Thoracic aorta (tissue), 2 donors: ENCODE measurements around the gene KIAA1755. TPM values are rescaled to one million over a fixed set of nuclear protein-coding genes. Genes with fewer than 3 reads are reported as not detected.

Experiments
- ATAC-seq: fragments of 150-250 bp; one replicate; pipeline ENCODE4 v1.8.0; 2017; ENCODE audit warnings: low read depth; ENCODE audit not compliant: insufficient number of reproducible peaks, low FRiP score
- DNase-seq: peaks from one replicate; pipeline ENCODE4 v3.0.0-alpha.2; 2020; ENCODE audit warnings: low spot score
- H3K27ac ChIP-seq, 2 donors: fragments of 200-600 bp; sonication (generic); 1 replicate in 1 of 2; 2 replicates in 1 of 2; pipeline ENCODE4 v1.5.1; 2016; ENCODE audit warnings: mild to moderate bottlenecking in 2 of 2, moderate library complexity in 2 of 2
- H3K27me3 ChIP-seq: fragments of 200-600 bp; sonication (generic); replicated peaks from 2 replicates; pipeline ENCODE4 v1.6.0; 2016; ENCODE audit warnings: mild to moderate bottlenecking; ENCODE audit not compliant: insufficient read depth
- H3K36me3 ChIP-seq: fragments of 200-600 bp; sonication (generic); one replicate; pipeline ENCODE4 v1.5.1; 2016
- H3K4me1 ChIP-seq, 2 donors: fragments of 200-600 bp; sonication (generic); 1 replicate in 1 of 2; 2 replicates in 1 of 2; pipeline versions ENCODE4 v1.5.1 to v1.6.0; 2016; ENCODE audit warnings: low read depth in 2 of 2, mild to moderate bottlenecking in 1 of 2; ENCODE audit not compliant: control insufficient read depth in 1 of 2
- H3K4me3 ChIP-seq: fragments of 200-600 bp; sonication (generic); 2 replicates; pipeline ENCODE4 v1.5.1; 2016; ENCODE audit warnings: mild to moderate bottlenecking
- H3K9me3 ChIP-seq: fragments of 200-600 bp; sonication (generic); 2 replicates; pipeline ENCODE4 v1.5.1; 2016
- CTCF ChIP-seq: fragments of 200-600 bp; sonication (generic); IDR thresholded peaks from one replicate; pipeline ENCODE4 v1.5.1; 2019; ENCODE audit warnings: antibody characterized with exemption
- total RNA-seq, 2 donors: library from RNA; depleted of rRNA; stranded (reverse); fragments of >200 nt; gene quantifications; one replicate each; pipeline versions ENCODE4 v1.1.0 to v1.2.3, GENCODE V29; 2016

The KIAA1755 gene
- total RNA-seq, 2 donors from 2014 or later, result 11.0 to 45.4 TPM

GRCh38 chr20:38305541-38305940, 45.0 kb upstream of the KIAA1755 start:
- no peak for TF ChIP-seq CTCF
- H3K27me3 ChIP-seq, result no peaks in the 10 kb centered on the region
- DNase-seq, result no peak
- no peaks in the 10 kb centered on the region for H3K4me1 ChIP-seq
- no peaks in the 10 kb centered on the region for H3K9me3 ChIP-seq
- no peaks in the 10 kb centered on the region for H3K36me3 ChIP-seq
- ATAC-seq, result no peak
- no peak overlapping the region for H3K4me3 ChIP-seq
- no peak overlapping the region for H3K27ac ChIP-seq

- H3K9me3 ChIP-seq, result no peaks in the 10 kb centered on the region
- H3K36me3 ChIP-seq, result no peaks in the 10 kb centered on the region
- no peak for ATAC-seq
- no peak for DNase-seq
- H3K4me1 ChIP-seq, result no peaks in the 10 kb centered on the region
- H3K27ac ChIP-seq, result no peak overlapping the region
- peak; percentile 14 for TF ChIP-seq CTCF
- H3K27me3 ChIP-seq, result no peaks in the 10 kb centered on the region
- H3K4me3 ChIP-seq, result no peak overlapping the region
Observed at GRCh38 chr20:38304845-38305447, 44.4 kb upstream of the KIAA1755 start.

- ATAC-seq (no peak), DNase-seq (no peak)
- no peak within 1 kb of the TSS for H3K4me3 ChIP-seq
- no peak within 1 kb of the TSS for H3K27ac ChIP-seq
- H3K27me3 ChIP-seq, result no peaks in the 10 kb centered on the region
- H3K4me1 ChIP-seq, result peaks cover 7 to 9% of the 10 kb centered on the region in 2 donors
- H3K36me3 ChIP-seq, result no peaks in the 10 kb centered on the region
- TF ChIP-seq CTCF, result no peak
- H3K9me3 ChIP-seq, result no peaks in the 10 kb centered on the region
Observed at GRCh38 chr20:38303908-38304379, 43.4 kb upstream of the KIAA1755 start, which contains the start of gene BPI. Gene BPI, plus strand, starts transcription at chr20:38304156. Its CDS starts 68 bp downstream, at chr20:38304224.

- H3K27ac ChIP-seq, result no peak overlapping the region
- no peak for ATAC-seq
- TF ChIP-seq CTCF, result no peak
- H3K4me1 ChIP-seq, result peaks cover 12 to 17% of the 10 kb centered on the region in 2 donors
- no peak overlapping the region for H3K4me3 ChIP-seq
- no peaks in the 10 kb centered on the region for H3K27me3 ChIP-seq
- H3K9me3 ChIP-seq, result no peaks in the 10 kb centered on the region
- no peaks in the 10 kb centered on the region for H3K36me3 ChIP-seq
- DNase-seq, result no peak
Observed at GRCh38 chr20:38302786-38303185, 42.3 kb upstream of the KIAA1755 start.

GRCh38 chr20:38301309-38301708, 40.8 kb upstream of the KIAA1755 start:
- Histone ChIP-seq H3K4me3 (no peak overlapping the region), H3K27me3 (no peaks in the 10 kb centered on the region), H3K36me3 (no peaks in the 10 kb centered on the region), H3K4me1 (peaks cover 12 to 17% of the 10 kb centered on the region in 2 donors), H3K27ac (no peak overlapping the region), H3K9me3 (no peaks in the 10 kb centered on the region)
- ATAC-seq (no peak), DNase-seq (no peak)
- no peak for TF ChIP-seq CTCF
